OCI-LY1 (cell line): ENCODE measurements around the gene NID1.
"Not testable (repeated sequence)": the region's sequence is repeated elsewhere in the genome, so short reads cannot be mapped to it uniquely, and the experiment has no call there.

Experiments used
- H2AFZ ChIP-seq: fragments of 200-600 bp; sonication (generic), shearing (Covaris generic); 2 replicates; pipeline ENCODE4 v1.6.0; 2014; ENCODE audit warnings: antibody characterized with exemption, mild to moderate bottlenecking, low read length
- H3F3A ChIP-seq: fragments of 200-600 bp; sonication (generic), shearing (Covaris generic); 2 replicates; pipeline ENCODE4 v1.6.0; 2014; ENCODE audit warnings: mild to moderate bottlenecking, antibody characterized with exemption, low read length, moderate library complexity; ENCODE audit not compliant: insufficient read depth
- H3K27ac ChIP-seq: fragments of 200-600 bp; sonication (generic); 2 replicates; pipeline ENCODE4 v1.5.1; 2014; ENCODE audit warnings: low read length, mixed run types, mild to moderate bottlenecking, low read depth; ENCODE audit not compliant: poor library complexity, severe bottlenecking
- H3K27me3 ChIP-seq: fragments of 200-600 bp; sonication (generic); 2 replicates; pipeline ENCODE4 v1.6.0; 2014; ENCODE audit warnings: antibody characterized with exemption, mild to moderate bottlenecking, low read length, moderate library complexity; ENCODE audit not compliant: insufficient read depth
- H3K36me3 ChIP-seq: fragments of 200-600 bp; sonication (generic); 2 replicates; pipeline ENCODE4 v1.6.1; 2014; ENCODE audit warnings: mild to moderate bottlenecking, antibody characterized with exemption, low read length, moderate library complexity, mixed read lengths; ENCODE audit not compliant: insufficient read depth
- H3K4me1 ChIP-seq: fragments of 200-600 bp; sonication (generic); 2 replicates; pipeline ENCODE4 v1.5.1; 2014; ENCODE audit warnings: mild to moderate bottlenecking, low read length, moderate library complexity; ENCODE audit not compliant: insufficient read depth, severe bottlenecking
- H3K4me2 ChIP-seq: fragments of 200-600 bp; sonication (generic), shearing (Covaris generic); 2 replicates; pipeline ENCODE4 v1.6.1; 2014; ENCODE audit warnings: low read length
- H3K4me3 ChIP-seq: fragments of 200-600 bp; sonication (generic); 2 replicates; pipeline ENCODE4 v1.5.1; 2014; ENCODE audit warnings: low read length, low read depth, mild to moderate bottlenecking, mixed read lengths; ENCODE audit not compliant: poor library complexity, severe bottlenecking
- H3K79me2 ChIP-seq: fragments of 200-600 bp; shearing (Covaris generic); 2 replicates; pipeline ENCODE4 v1.6.1; 2016; ENCODE audit warnings: mixed run types, low read length, mixed read lengths; ENCODE audit not compliant: insufficient read depth
- H3K9ac ChIP-seq: fragments of 200-600 bp; sonication (generic), shearing (Covaris generic); 2 replicates; pipeline ENCODE4 v1.6.1; 2014; ENCODE audit warnings: mild to moderate bottlenecking, low read length, mixed read lengths
- H3K9me2 ChIP-seq: fragments of 200-600 bp; sonication (generic), shearing (Covaris generic); 2 replicates; pipeline ENCODE4 v1.6.1; 2014; ENCODE audit warnings: low read depth, mild to moderate bottlenecking, low read length, mixed read lengths
- H3K9me3 ChIP-seq: fragments of 200-600 bp; shearing (Covaris generic); 2 replicates; pipeline ENCODE4 v1.6.1; 2014; ENCODE audit warnings: low read length, mixed read lengths
- H4K20me1 ChIP-seq: fragments of 200-600 bp; sonication (generic), shearing (Covaris generic); 2 replicates; pipeline ENCODE4 v1.6.0; 2016; ENCODE audit warnings: mild to moderate bottlenecking, low read length; ENCODE audit not compliant: insufficient read depth
- CTCF ChIP-seq: fragments of 200-600 bp; sonication (generic), shearing (Covaris generic); IDR thresholded peaks from 2 replicates; pipeline ENCODE4 v1.5.1; 2017; ENCODE audit warnings: mild to moderate bottlenecking, antibody characterized with exemption, low read length, moderate library complexity, mixed read lengths
- EZH2 ChIP-seq: fragments of 200-600 bp; sonication (generic), shearing (Covaris generic); IDR thresholded peaks from 2 replicates; pipeline ENCODE4 v1.8.0; 2017; ENCODE audit warnings: borderline replicate concordance, mixed run types, mild to moderate bottlenecking, antibody characterized with exemption, low read length, moderate library complexity, mixed read lengths

The NID1 gene

GRCh38 chr1:236098267-236098666, 33.4 kb upstream of the NID1 start:
- Histone ChIP-seq H3K27me3 (no peaks in the 10 kb centered on the region), H3K36me3 (no peaks in the 10 kb centered on the region), H3F3A (no peaks in the 10 kb centered on the region), H3K9me3 (no peaks in the 10 kb centered on the region), H4K20me1 (no peaks in the 10 kb centered on the region), H3K4me1 (no peaks in the 10 kb centered on the region), H3K4me3 (no peak overlapping the region), H3K9ac (no peak overlapping the region), H3K27ac (no peak overlapping the region), H2AFZ (no peak overlapping the region), H3K79me2 (no peaks in the 10 kb centered on the region), H3K4me2 (no peak overlapping the region), H3K9me2 (no peaks in the 10 kb centered on the region)
- TF ChIP-seq EZH2 (no peak), CTCF (no peak)

GRCh38 chr1:236096660-236097482, 32.0 kb upstream of the NID1 start:
- not testable (repeated sequence) for H3K4me3 ChIP-seq, H3K9ac ChIP-seq, H3K27ac ChIP-seq, H3K9me2 ChIP-seq, H4K20me1 ChIP-seq, H3K79me2 ChIP-seq, H3K4me2 ChIP-seq, H3K9me3 ChIP-seq, H3K4me1 ChIP-seq, H3K36me3 ChIP-seq, H3K27me3 ChIP-seq, H3F3A ChIP-seq, H2AFZ ChIP-seq

GRCh38 chr1:236095705-236096520, 31.0 kb upstream of the NID1 start:
- H3K27ac ChIP-seq: no peak overlapping the region
- H3K9me2 ChIP-seq: no peaks in the 10 kb centered on the region
- no peaks in the 10 kb centered on the region for H3K36me3 ChIP-seq
- H3K4me1 ChIP-seq: no peaks in the 10 kb centered on the region
- no peak overlapping the region for H3K9ac ChIP-seq
- TF ChIP-seq CTCF (no peak), EZH2 (no peak)
- no peaks in the 10 kb centered on the region for H4K20me1 ChIP-seq
- no peak overlapping the region for H2AFZ ChIP-seq
- H3K27me3 ChIP-seq: no peaks in the 10 kb centered on the region
- no peaks in the 10 kb centered on the region for H3K9me3 ChIP-seq
- no peak overlapping the region for H3K4me3 ChIP-seq
- H3K79me2 ChIP-seq: no peaks in the 10 kb centered on the region
- no peak overlapping the region for H3K4me2 ChIP-seq
- H3F3A ChIP-seq: no peaks in the 10 kb centered on the region
